ENCODE data around the gene FNDC10.

The FNDC10 gene

GRCh38 chr1:1623631-1624442 lies 23.9 kb upstream of the FNDC10 start:
- no peak overlapping the region for H3K4me3 ChIP-seq (ENCODE audit: low read depth, low read length)
- no peak for DNase-seq (ENCODE audit: low read depth)
- no peak for TF ChIP-seq CTCF (IDR thresholded peaks at IDR 0.05; ENCODE audit: control insufficient read depth, extremely low read depth, insufficient read depth)

DNA sequence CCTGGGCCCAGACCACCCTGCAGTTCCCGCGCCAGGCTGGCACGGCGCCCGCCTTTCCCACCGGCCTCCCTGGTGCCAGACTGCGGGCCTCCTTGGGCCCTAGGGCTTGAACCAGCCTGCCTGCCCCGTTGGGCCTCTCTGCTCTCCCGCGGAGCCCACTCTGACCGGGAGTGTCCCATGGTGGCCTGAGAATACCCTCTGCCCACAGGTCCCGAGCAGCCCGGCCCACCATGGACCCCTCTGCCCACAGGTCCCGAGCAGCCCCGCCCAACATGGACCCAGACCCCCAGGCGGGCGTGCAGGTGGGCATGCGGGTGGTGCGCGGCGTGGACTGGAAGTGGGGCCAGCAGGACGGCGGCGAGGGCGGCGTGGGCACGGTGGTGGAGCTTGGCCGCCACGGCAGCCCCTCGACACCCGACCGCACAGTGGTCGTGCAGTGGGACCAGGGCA lies 23.3 kb upstream of the FNDC10 start:
- TF ChIP-seq CTCF (IDR thresholded peaks at IDR 0.05; ENCODE audit: control insufficient read depth, extremely low read depth, insufficient read depth): no peak
- no peak for DNase-seq (ENCODE audit: low read depth)
- no peak overlapping the region for H3K4me3 ChIP-seq (ENCODE audit: low read depth, low read length)

DNA sequence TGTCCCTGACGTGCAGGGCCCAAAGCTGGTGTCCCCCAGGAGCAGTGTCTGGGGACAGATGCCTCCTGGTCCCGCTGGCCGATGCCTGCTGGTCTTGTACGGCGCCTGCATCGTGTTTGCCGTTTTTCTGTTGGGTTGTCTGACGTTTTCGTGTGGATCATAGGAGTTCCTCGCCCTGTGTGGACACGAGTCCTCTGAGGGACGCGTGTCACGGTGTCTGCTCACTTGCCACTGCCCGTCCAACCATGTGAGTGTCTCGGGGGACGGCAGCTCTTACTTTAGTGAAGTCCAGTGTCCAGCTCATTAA lies 22.8 kb upstream of the FNDC10 start:
- no peak for TF ChIP-seq CTCF (IDR thresholded peaks at IDR 0.05; ENCODE audit: control insufficient read depth, extremely low read depth, insufficient read depth)
- no peak for DNase-seq (ENCODE audit: low read depth)
- no peak overlapping the region for H3K4me3 ChIP-seq (ENCODE audit: low read depth, low read length)

DNA sequence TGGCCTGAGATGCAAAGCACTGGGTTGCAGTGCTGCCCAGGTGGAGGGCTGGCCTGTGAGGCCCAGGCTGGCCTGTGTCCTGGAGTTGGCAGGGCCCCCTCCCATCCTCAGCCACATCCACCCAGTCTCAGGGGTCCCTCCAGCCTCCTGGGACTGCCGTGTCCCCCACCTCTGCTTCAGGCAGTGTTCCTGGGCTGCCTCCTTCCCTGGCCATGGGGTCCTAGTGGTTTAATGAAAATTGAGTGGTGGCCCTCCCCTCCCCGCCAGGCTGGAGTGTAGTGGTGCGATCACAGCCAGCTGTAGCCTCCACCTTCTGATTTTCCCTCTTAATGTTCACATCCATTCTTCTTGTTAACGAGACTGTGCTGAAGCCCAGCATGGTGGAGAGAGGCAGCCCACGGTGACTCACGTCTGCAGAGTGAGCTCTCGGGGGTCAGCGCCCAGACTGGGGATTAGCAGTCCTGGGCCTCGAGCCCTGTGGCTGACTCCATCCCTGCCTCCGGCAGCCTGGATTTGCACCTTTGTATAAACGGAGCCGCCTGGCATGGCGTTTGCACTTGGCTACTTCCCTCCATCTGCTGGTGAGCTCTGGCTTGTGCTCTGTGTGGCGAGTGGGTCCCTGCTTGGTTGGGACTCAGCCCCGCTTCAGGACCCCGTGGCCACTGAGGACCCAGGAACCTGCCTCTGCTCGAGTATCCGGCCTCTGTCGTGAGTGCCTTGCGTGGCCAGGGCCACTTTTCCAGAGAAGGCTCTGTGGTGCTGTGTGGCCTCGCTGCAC lies 22.3 kb upstream of the FNDC10 start:
- no peak overlapping the region for H3K4me3 ChIP-seq (ENCODE audit: low read depth, low read length)
- TF ChIP-seq CTCF (IDR thresholded peaks at IDR 0.05; ENCODE audit: control insufficient read depth, extremely low read depth, insufficient read depth): no peak
- no peak for DNase-seq (ENCODE audit: low read depth)

DNA sequence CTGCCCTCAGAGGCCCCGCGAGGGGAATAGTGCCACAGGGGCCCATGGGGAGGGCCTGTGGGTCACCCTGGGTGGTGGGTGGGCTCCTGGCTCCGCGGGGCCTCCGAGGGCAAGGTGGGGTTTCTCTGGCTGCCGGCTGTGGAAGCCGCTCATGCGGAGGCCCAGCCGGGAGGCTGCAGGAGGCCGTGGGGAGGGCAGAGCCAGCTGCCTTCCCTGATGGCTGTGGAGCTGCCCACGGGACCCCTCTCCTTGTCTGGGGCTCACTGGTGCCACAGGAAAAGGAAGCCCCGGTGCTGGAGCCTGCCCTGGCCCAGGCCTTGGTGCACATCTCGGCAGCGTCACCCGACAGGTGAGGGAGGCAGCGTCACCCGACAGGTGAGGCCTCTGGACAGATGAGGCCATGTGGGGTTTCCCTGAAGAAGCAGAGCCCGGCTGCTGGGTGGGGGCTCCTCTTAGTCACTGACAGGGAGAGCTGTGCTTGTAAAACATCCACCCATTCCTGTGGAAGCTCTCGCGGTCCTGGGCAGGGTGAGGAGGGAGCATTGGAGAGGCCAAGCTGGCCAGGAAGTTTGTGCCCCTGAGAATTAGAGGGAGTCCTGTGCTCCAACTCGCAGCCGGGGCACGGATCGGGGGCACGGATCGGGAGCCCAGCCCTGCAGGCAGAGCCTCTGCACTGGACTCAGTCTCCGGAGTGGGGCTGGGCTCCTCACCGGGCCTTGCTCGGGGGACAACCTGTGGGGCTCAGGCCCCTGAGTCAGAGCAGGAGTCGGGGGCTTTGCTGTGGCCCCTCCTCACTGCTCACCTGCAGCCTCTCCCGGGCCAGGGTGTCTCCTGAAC lies 21.5 kb upstream of the FNDC10 start:
- H3K4me3 ChIP-seq (ENCODE audit: low read depth, low read length): no peak overlapping the region
- no peak for TF ChIP-seq CTCF (IDR thresholded peaks at IDR 0.05; ENCODE audit: control insufficient read depth, extremely low read depth, insufficient read depth)

GRCh38 chr1:1620433-1621139 lies 20.7 kb upstream of the FNDC10 start:
- DNase-seq (ENCODE audit: low read depth): no peak
- no peak overlapping the region for H3K4me3 ChIP-seq (ENCODE audit: low read depth, low read length)
- TF ChIP-seq CTCF (IDR thresholded peaks at IDR 0.05; ENCODE audit: control insufficient read depth, extremely low read depth, insufficient read depth): no peak

More for the DNA sequence above, 21.5 kb upstream of the FNDC10 start:
- no peak for DNase-seq (ENCODE audit: low read depth)

Measured in LNCaP clone FGC (cell line).